Measurements from ENCODE around the gene QRFP.

QRFP gene

GRCh38 chr9:130854835-130855234 lies 41.8 kb downstream of the QRFP start:
- no peak for TF ChIP-seq YY1 (IDR thresholded peaks at IDR 0.05; ENCODE audit: low read depth)
- TF ChIP-seq RAD21 (IDR thresholded peaks at IDR 0.05; ENCODE audit: low read depth): no peak
- no peak for TF ChIP-seq CREB1 (IDR thresholded peaks at IDR 0.05; ENCODE audit: low read depth)
- TF ChIP-seq EP300 (IDR thresholded peaks at IDR 0.05; ENCODE audit: borderline replicate concordance): no peak
- TF ChIP-seq NFIC (IDR thresholded peaks at IDR 0.05): no peak
- TF ChIP-seq EGR1 (IDR thresholded peaks at IDR 0.05): no peak
- no peak for TF ChIP-seq MAX (IDR thresholded peaks at IDR 0.05)
- TF ChIP-seq FOXM1 (IDR thresholded peaks at IDR 0.05; ENCODE audit: borderline replicate concordance, low read depth): no peak
- TF ChIP-seq USF1 (IDR thresholded peaks at IDR 0.05): no peak
- TF ChIP-seq TAF1 (IDR thresholded peaks at IDR 0.05; ENCODE audit: low read depth): no peak
- no peak for TF ChIP-seq REST (IDR thresholded peaks at IDR 0.05; ENCODE audit: low read depth)
- no peak for TF ChIP-seq ZBTB7A (IDR thresholded peaks at IDR 0.05; ENCODE audit: low read depth)

- TF ChIP-seq ZBTB7A (IDR thresholded peaks at IDR 0.05; ENCODE audit: low read depth) (no peak), MAX (IDR thresholded peaks at IDR 0.05) (no peak), TAF1 (IDR thresholded peaks at IDR 0.05; ENCODE audit: low read depth) (no peak), NFIC (IDR thresholded peaks at IDR 0.05) (no peak), CEBPB (IDR thresholded peaks at IDR 0.05) (no peak), REST (IDR thresholded peaks at IDR 0.05; ENCODE audit: low read depth) (no peak), YY1 (IDR thresholded peaks at IDR 0.05; ENCODE audit: low read depth) (no peak), TEAD4 (IDR thresholded peaks at IDR 0.05) (no peak), EP300 (IDR thresholded peaks at IDR 0.05; ENCODE audit: borderline replicate concordance) (no peak), TCF12 (IDR thresholded peaks at IDR 0.05; ENCODE audit: low read depth) (no peak), EGR1 (IDR thresholded peaks at IDR 0.05) (no peak)
Observed at GRCh38 chr9:130854092-130854491, 42.5 kb downstream of the QRFP start.

- TF ChIP-seq TAF1 (IDR thresholded peaks at IDR 0.05; ENCODE audit: low read depth) (no peak), FOXM1 (IDR thresholded peaks at IDR 0.05; ENCODE audit: borderline replicate concordance, low read depth) (no peak), USF1 (IDR thresholded peaks at IDR 0.05) (no peak), YY1 (IDR thresholded peaks at IDR 0.05; ENCODE audit: low read depth) (no peak), EGR1 (IDR thresholded peaks at IDR 0.05) (no peak), TCF12 (IDR thresholded peaks at IDR 0.05; ENCODE audit: low read depth) (no peak), MAX (IDR thresholded peaks at IDR 0.05) (no peak), CEBPB (IDR thresholded peaks at IDR 0.05) (no peak), EP300 (IDR thresholded peaks at IDR 0.05; ENCODE audit: borderline replicate concordance) (no peak), TEAD4 (IDR thresholded peaks at IDR 0.05) (no peak), NFIC (IDR thresholded peaks at IDR 0.05) (no peak), CREB1 (IDR thresholded peaks at IDR 0.05; ENCODE audit: low read depth) (no peak), ZBTB7A (IDR thresholded peaks at IDR 0.05; ENCODE audit: low read depth) (no peak), REST (IDR thresholded peaks at IDR 0.05; ENCODE audit: low read depth) (no peak)
Observed at GRCh38 chr9:130852801-130853200, 43.8 kb downstream of the QRFP start.

- no peak for TF ChIP-seq RAD21 (IDR thresholded peaks at IDR 0.05; ENCODE audit: low read depth)
- TF ChIP-seq CREB1 (IDR thresholded peaks at IDR 0.05; ENCODE audit: low read depth): no peak
- no peak for TF ChIP-seq TEAD4 (IDR thresholded peaks at IDR 0.05)
- no peak for TF ChIP-seq REST (IDR thresholded peaks at IDR 0.05; ENCODE audit: low read depth)
- no peak for TF ChIP-seq USF1 (IDR thresholded peaks at IDR 0.05)
- TF ChIP-seq CEBPB (IDR thresholded peaks at IDR 0.05): no peak
- TF ChIP-seq FOXM1 (IDR thresholded peaks at IDR 0.05; ENCODE audit: borderline replicate concordance, low read depth): no peak
- no peak for TF ChIP-seq TCF12 (IDR thresholded peaks at IDR 0.05; ENCODE audit: low read depth)
- TF ChIP-seq EP300 (IDR thresholded peaks at IDR 0.05; ENCODE audit: borderline replicate concordance): no peak
- TF ChIP-seq NFIC (IDR thresholded peaks at IDR 0.05): no peak
- no peak for TF ChIP-seq YY1 (IDR thresholded peaks at IDR 0.05; ENCODE audit: low read depth)
Observed at GRCh38 chr9:130849356-130849755, 47.3 kb downstream of the QRFP start.
